GM10248 (cell line): ENCODE measurements around the gene ZNF578.
"Not testable (repeated sequence)": the region's sequence is repeated elsewhere in the genome, so short reads cannot be mapped to it uniquely, and the experiment has no call there.

Source experiments
- CTCF ChIA-PET: fragments of 300-600 bp; sonication (Branson Sonifier 250); formaldehyde crosslinking; extraction: SDS; loops from one replicate; lab custom pipeline; 2021; ENCODE audit warnings: antibody characterized with exemption; lab: Yijun Ruan, JAX
- POLR2A ChIA-PET: fragments of 350-650 bp; sonication (Branson Sonifier 250); formaldehyde crosslinking; extraction: SDS; loops from one replicate; lab custom pipeline; 2020; ENCODE audit warnings: antibody characterized with exemption; lab: Yijun Ruan, JAX
- DNase-seq: peaks from one replicate; pipeline ENCODE4 v3.0.0; 2012; ENCODE audit errors: extremely low spot score
- CTCF ChIP-seq: IDR thresholded peaks from 2 replicates; pipeline ENCODE4 v1.5.1; 2012; ENCODE audit warnings: mild to moderate bottlenecking, low read depth; ENCODE audit errors: extremely low read depth, missing control alignments, control extremely low read depth

The ZNF578 gene

GRCh38 chr19:52492201-52492993 is 39.0 kb downstream of the ZNF578 start:
- CTCF ChIA-PET = no interaction called here

GRCh38 chr19:52492994-52493470 is 39.7 kb downstream of the ZNF578 start:
- ChIA-PET POLR2A (no interaction called here), CTCF (no interaction called here)
- DNase-seq = peak; percentile 6
- no peak for TF ChIP-seq CTCF

More at GRCh38 chr19:52492201-52492993, 39.0 kb downstream of the ZNF578 start:
- TF ChIP-seq CTCF = no peak
- POLR2A ChIA-PET = no interaction called here
- no peak for DNase-seq

GRCh38 chr19:52494518-52494917 is 41.2 kb downstream of the ZNF578 start:
- no peak for DNase-seq
- no peak for TF ChIP-seq CTCF
- ChIA-PET POLR2A (no interaction called here), CTCF (no interaction called here)

GRCh38 chr19:52498571-52498970 is 45.2 kb downstream of the ZNF578 start:
- POLR2A ChIA-PET = no interaction called here
- no peak for DNase-seq
- no peak for TF ChIP-seq CTCF
- CTCF ChIA-PET = no interaction called here

GRCh38 chr19:52500474-52500873 is 47.1 kb downstream of the ZNF578 start:
- CTCF ChIA-PET, DNase-seq: not testable (repeated sequence)
- POLR2A ChIA-PET = interaction anchor here (0.6 kb wide), 1 partner anchor 311 kb away, joined by 3 read pairs; the partner anchor contains the start of gene PPP2R1A

- CTCF ChIA-PET, DNase-seq, POLR2A ChIA-PET: not testable (repeated sequence)
These were observed 47.6 kb downstream of the ZNF578 start for GRCh38 chr19:52500991-52501390.

GRCh38 chr19:52507266-52507665 is 53.9 kb downstream of the ZNF578 start:
- CTCF ChIA-PET = no interaction called here
- POLR2A ChIA-PET = no interaction called here
- DNase-seq = no peak

More at GRCh38 chr19:52507266-52507665, 53.9 kb downstream of the ZNF578 start:
- TF ChIP-seq CTCF = no peak
